Aorta (tissue), 5 donors: ENCODE measurements around the gene PPM1L. TPM values are rescaled to one million over a fixed set of nuclear protein-coding genes. Genes with fewer than 3 reads are reported as not detected.

ENCODE experiments used
- ATAC-seq: fragments of 200-7000 bp; cut with Tn5 transposase; one replicate; pipeline ENCODE4 v1.9.1; 2022; ENCODE audit warnings: moderate library complexity; ENCODE audit not compliant: low FRiP score
- DNase-seq, 2 donors: peaks; one replicate each; pipeline ENCODE4 v3.0.0-alpha.2; 2020
- H3K27ac ChIP-seq, 2 donors: one replicate each; pipeline ENCODE4 v1.5.1; 2013; ENCODE audit warnings: low read length in 2 of 2, mild to moderate bottlenecking in 2 of 2, moderate library complexity in 2 of 2, control low read depth in 1 of 2, inconsistent platforms in 1 of 2, low read depth in 1 of 2
- H3K27me3 ChIP-seq, 2 donors: one replicate each; pipeline ENCODE4 v1.6.1; 2013; ENCODE audit warnings: control low read depth in 1 of 2, low read length in 1 of 2, mild to moderate bottlenecking in 1 of 2, moderate library complexity in 1 of 2; ENCODE audit not compliant: insufficient read depth in 2 of 2, control insufficient read depth in 1 of 2
- H3K36me3 ChIP-seq, 2 donors: one replicate each; pipeline ENCODE4 v1.6.1; 2013; ENCODE audit warnings: control low read depth in 1 of 2, low read length in 1 of 2, mild to moderate bottlenecking in 1 of 2; ENCODE audit not compliant: insufficient read depth in 2 of 2, control insufficient read depth in 1 of 2
- H3K4me1 ChIP-seq, 2 donors: one replicate each; pipeline ENCODE4 v1.6.1; 2013; ENCODE audit warnings: low read length in 2 of 2, control low read depth in 1 of 2, mild to moderate bottlenecking in 1 of 2, moderate library complexity in 1 of 2; ENCODE audit not compliant: insufficient read depth in 2 of 2, control insufficient read depth in 1 of 2
- H3K4me3 ChIP-seq, 2 donors: one replicate each; pipeline ENCODE4 v1.5.1; 2013; ENCODE audit warnings: low read length in 2 of 2, control low read depth in 1 of 2, mild to moderate bottlenecking in 1 of 2
- H3K9me3 ChIP-seq: one replicate; pipeline ENCODE4 v1.6.1; 2013; ENCODE audit warnings: mild to moderate bottlenecking, low read length; ENCODE audit not compliant: control insufficient read depth
- WGBS, 2 donors: extraction: QIAGEN DNeasy Blood & Tissue Kit; methylation state at CpG; one replicate each; pipeline ENCODE4 v1.1.7; 2013; 5-methylcytosine and 5-hydroxymethylcytosine counted together
- intact Hi-C, 2 donors: fragments of 100-400 bp; cut with DNase I; formaldehyde crosslinking; loops; one replicate each; pipeline versions ENCODE4 v1.14.2 to v1.15.0; 2022
- polyA plus RNA-seq, 2 donors: library from polyadenylated mRNA; stranded (reverse); fragments of 200-250 nt; gene quantifications; one replicate each; pipeline ENCODE4 v1.2.3, GENCODE V29; 2013
- total RNA-seq, 2 donors: library from RNA; stranded (reverse); fragmentation: NEBNext Ultra II Directional; extraction: Animal tissue kit (Norgen Biotek cat#: 25700); gene quantifications; one replicate each; pipeline ENCODE4 v1.2.1, GENCODE V29; 2021
- donor health status: healthy with polysubstance abuse.
- donor health status: Bipolar disorder and iron deficiency.
- donor health status: DM: no; HTN: no; CAD: no.
- donor health status: DM: no; HTN: no; CAD: no.
- donor health status: DM: yes; HTN: yes; CAD: no.

Gene PPM1L
- total and polyA plus RNA-seq, 4 donors: 1.5 to 17.0 (median 11.1) TPM

DNA sequence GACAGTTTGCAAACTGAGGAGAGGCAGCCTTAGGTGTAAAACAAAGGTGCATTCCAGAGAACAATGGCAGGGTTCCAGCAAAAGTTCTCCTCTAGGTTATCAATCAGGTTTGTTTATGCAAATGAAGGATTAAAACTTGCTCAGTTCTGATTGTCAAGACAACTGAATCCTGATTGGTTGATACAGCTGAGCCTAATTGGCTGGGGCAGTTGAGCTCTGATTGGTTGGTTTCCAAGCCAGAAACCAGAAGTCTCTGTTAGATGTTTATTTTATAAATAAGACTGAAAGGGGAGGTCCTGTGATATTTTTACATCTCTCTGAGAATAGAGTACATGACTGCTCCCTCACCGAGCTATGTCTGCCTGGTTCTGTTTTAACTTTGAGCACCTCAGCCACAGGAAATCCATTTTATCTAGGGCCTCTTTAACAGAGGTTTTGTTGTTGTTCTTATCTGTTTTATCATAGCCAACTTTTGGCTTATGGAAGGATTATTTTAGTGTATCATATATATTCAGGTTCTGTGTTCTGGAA is 37.8 kb downstream of the PPM1L start:
- Histone ChIP-seq H3K9me3 (no peaks in the 10 kb centered on the region), H3K27me3 (no peaks in the 10 kb centered on the region), H3K4me1 (no peaks in the 10 kb centered on the region), H3K27ac (no peak overlapping the region), H3K4me3 (no peak overlapping the region), H3K36me3 (no peaks in the 10 kb centered on the region)
- 7 to 26% methylated on average over 1 of the region's 1 CpG for WGBS, 2 donors
- DNase-seq (no peak), ATAC-seq (no peak)
- intact Hi-C loops: no loop called here

DNA sequence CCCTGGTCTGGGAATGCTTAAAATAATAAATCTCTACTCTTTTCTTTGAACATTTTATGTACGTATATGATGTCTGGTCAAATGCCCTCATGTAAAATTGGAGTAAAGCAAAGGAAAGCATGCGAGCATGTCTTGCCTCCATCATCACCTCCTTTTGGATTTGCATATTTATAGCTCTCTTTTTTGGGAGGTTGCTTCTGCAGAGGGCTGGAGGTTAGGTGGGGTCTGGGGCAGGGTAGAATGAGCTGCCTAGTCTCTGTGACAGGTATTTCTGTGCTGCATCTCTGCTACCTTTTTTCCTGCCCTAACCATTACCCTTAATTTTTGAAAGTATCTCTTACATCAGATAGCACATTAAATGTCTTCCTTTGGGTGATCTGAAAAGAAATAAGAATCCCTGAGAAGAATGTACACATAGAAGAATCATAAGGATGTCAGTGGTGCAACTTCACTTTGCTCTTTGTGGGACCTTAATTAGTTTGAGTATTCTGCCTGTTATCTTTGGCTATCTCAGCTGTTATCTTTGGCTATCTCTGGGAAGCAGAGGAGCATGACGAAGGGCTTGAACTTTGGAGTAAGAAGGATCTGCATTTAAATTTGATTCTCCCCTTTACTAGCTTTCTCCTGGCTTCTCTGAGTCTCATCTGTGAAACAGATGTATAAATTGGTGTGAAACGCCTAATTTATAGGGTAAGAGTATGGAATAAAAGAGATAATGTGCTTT is 40.2 kb downstream of the PPM1L start:
- intact Hi-C loops: no loop called here
- 79 to 80% methylated on average over 4 of the region's 4 CpGs for WGBS, 2 donors
- Histone ChIP-seq H3K4me3 (no peak overlapping the region), H3K27ac (no peak overlapping the region), H3K4me1 (no peaks in the 10 kb centered on the region), H3K36me3 (no peaks in the 10 kb centered on the region), H3K9me3 (no peaks in the 10 kb centered on the region), H3K27me3 (no peaks in the 10 kb centered on the region)
- ATAC-seq (no peak), DNase-seq (no peak)

GRCh38 chr3:160796813-160797164 is 40.8 kb downstream of the PPM1L start:
- ATAC-seq (peak; percentile 58), DNase-seq (no peak)
- Histone ChIP-seq H3K27ac (no peak overlapping the region), H3K4me3 (no peak overlapping the region), H3K9me3 (no peaks in the 10 kb centered on the region), H3K27me3 (no peaks in the 10 kb centered on the region), H3K36me3 (no peaks in the 10 kb centered on the region), H3K4me1 (no peaks in the 10 kb centered on the region)
- intact Hi-C loops: no loop called here
- 74 to 79% methylated on average over 1 of the region's 1 CpG for WGBS, 2 donors

- no peak overlapping the region for H3K27ac ChIP-seq
- no peaks in the 10 kb centered on the region for H3K27me3 ChIP-seq
- WGBS, 2 donors: 90 to 92% methylated on average over 3 of the region's 3 CpGs
- DNase-seq (no peak), ATAC-seq (no peak)
- no peaks in the 10 kb centered on the region for H3K36me3 ChIP-seq
- H3K4me1 ChIP-seq: no peaks in the 10 kb centered on the region
- H3K4me3 ChIP-seq: no peak overlapping the region
- intact Hi-C loops: no loop called here
- H3K9me3 ChIP-seq: no peaks in the 10 kb centered on the region
Observed at GRCh38 chr3:160797356-160797755, 41.3 kb downstream of the PPM1L start.

DNA sequence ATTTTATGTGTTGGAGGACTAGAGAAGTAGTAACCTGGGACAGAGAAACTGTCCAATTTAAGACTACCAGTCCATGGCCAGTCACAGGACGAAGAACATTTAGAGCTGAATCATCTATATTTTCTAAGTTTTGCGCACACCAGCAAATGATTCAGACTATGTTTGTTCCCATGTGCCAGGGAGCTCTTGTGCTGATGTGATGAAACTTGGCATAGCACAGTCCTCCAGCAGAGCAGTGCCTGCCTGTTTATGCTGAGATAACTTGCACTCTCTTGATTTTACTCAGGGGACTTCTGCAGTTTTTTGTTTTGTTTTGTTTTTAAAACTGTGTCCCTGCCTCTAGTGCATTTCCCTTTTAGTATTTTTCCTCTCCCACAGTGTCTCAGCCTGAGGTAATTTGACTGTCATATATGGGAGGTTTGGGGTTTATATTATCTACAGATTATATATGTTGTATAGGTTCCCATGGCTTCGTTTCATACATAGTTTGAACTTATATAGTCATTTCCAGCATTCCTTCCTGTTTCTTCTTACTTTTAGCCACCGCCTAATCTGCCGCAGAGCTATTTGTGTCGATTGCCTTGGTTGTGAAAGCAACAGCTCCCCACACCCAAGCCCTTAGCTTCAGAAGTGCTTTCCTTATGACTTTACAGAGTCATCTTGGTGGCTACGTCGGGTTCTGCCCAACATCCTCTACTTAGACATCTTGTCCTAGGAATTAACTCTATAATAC is 45.5 kb downstream of the PPM1L start:
- peak; percentile 81 for ATAC-seq
- Histone ChIP-seq H3K4me3 (peak overlapping the region in 1 of 2 donors; percentile 47), H3K36me3 (no peaks in the 10 kb centered on the region), H3K9me3 (no peaks in the 10 kb centered on the region), H3K27me3 (no peaks in the 10 kb centered on the region), H3K27ac (peak overlapping the region in 1 of 2 donors; percentile 23), H3K4me1 (no peaks in the 10 kb centered on the region)
- intact Hi-C loops: loop anchor here in 1 of 2 donors (5.0 kb wide), 1 partner anchor 44 kb away; the partner anchor contains the start of gene PPM1L
- WGBS, 2 donors: 12 to 13% methylated on average over 8 of the region's 8 CpGs
- DNase-seq: peak in 1 of 2 donors; percentile 73

- 0% methylated on average over 1 of the region's 1 CpG for WGBS, 2 donors
- no peaks in the 10 kb centered on the region for H3K36me3 ChIP-seq
- peak in 1 of 2 donors; percentile 63 for DNase-seq
- peaks cover 0 to 10% of the 10 kb centered on the region in 2 donors for H3K4me1 ChIP-seq
- no peak for ATAC-seq
- no peak overlapping the region for H3K27ac ChIP-seq
- no peaks in the 10 kb centered on the region for H3K27me3 ChIP-seq
- H3K4me3 ChIP-seq: no peak overlapping the region
- no peaks in the 10 kb centered on the region for H3K9me3 ChIP-seq
- intact Hi-C loops: loop anchor here in 1 of 2 donors (5.0 kb wide), 1 partner anchor 47 kb away; the partner anchor contains the start of gene PPM1L
Observed at GRCh38 chr3:160804762-160805161, 48.7 kb downstream of the PPM1L start.

GRCh38 chr3:160806094-160806493 is 50.1 kb downstream of the PPM1L start:
- no peaks in the 10 kb centered on the region for H3K27me3 ChIP-seq
- H3K9me3 ChIP-seq: no peaks in the 10 kb centered on the region
- ATAC-seq (no peak), DNase-seq (no peak)
- intact Hi-C loops: no loop called here
- H3K36me3 ChIP-seq: no peaks in the 10 kb centered on the region
- peaks cover 5 to 18% of the 10 kb centered on the region in 2 donors for H3K4me1 ChIP-seq
- H3K4me3 ChIP-seq: no peak overlapping the region
- H3K27ac ChIP-seq: no peak overlapping the region

- Histone ChIP-seq H3K27ac (no peak overlapping the region), H3K4me1 (peaks cover 6 to 20% of the 10 kb centered on the region in 2 donors)
- intact Hi-C loops: no loop called here
Observed at GRCh38 chr3:160806686-160807085, 50.7 kb downstream of the PPM1L start.

More at GRCh38 chr3:160806686-160807085, 50.7 kb downstream of the PPM1L start:
- H3K36me3 ChIP-seq: no peaks in the 10 kb centered on the region
- no peaks in the 10 kb centered on the region for H3K27me3 ChIP-seq
- DNase-seq (no peak), ATAC-seq (no peak)
- no peaks in the 10 kb centered on the region for H3K9me3 ChIP-seq
- 92% methylated on average over 3 of the region's 3 CpGs for WGBS, 2 donors
- H3K4me3 ChIP-seq: no peak overlapping the region
